T-helper 1 cell treated with Interleukin-12 subunit alpha and Interleukin-12 subunit beta and Interleukin-4 antibody, amounts not matched to agents 30 ng/mL and 1 ng/mL, for 36 hours (primary cell): Measurements from ENCODE around the gene INPP5J. TPM values are rescaled to one million over a fixed set of nuclear protein-coding genes. Genes with fewer than 3 reads are reported as not detected.
"Not testable (repeated sequence)": the region's sequence is repeated elsewhere in the genome, so short reads cannot be mapped to it uniquely, and the experiment has no call there.

Source experiments
- intact Hi-C: fragments of 100-400 bp; cut with micrococcal nuclease; formaldehyde crosslinking; loops from one replicate; pipeline ENCODE4 v1.15.1; 2024
- total RNA-seq: library from RNA; stranded (reverse); gene quantifications from 2 replicates; pipeline ENCODE4 v1.2.3, GENCODE V29; 2022

Gene INPP5J
- total RNA-seq, 1 donor from 2014 or later: not detected

GRCh38 chr22:31142285-31142684 lies 19.5 kb downstream of the INPP5J start:
- intact Hi-C loops: loop anchor here (5.0 kb wide), 1 partner anchor 35 kb away; the partner anchor contains the start of gene SELENOM

- intact Hi-C loops: loop anchor here (5.0 kb wide), 1 partner anchor 36 kb away; the partner anchor contains the start of gene SELENOM
Observed at GRCh38 chr22:31143038-31143437, 20.3 kb downstream of the INPP5J start.

DNA sequence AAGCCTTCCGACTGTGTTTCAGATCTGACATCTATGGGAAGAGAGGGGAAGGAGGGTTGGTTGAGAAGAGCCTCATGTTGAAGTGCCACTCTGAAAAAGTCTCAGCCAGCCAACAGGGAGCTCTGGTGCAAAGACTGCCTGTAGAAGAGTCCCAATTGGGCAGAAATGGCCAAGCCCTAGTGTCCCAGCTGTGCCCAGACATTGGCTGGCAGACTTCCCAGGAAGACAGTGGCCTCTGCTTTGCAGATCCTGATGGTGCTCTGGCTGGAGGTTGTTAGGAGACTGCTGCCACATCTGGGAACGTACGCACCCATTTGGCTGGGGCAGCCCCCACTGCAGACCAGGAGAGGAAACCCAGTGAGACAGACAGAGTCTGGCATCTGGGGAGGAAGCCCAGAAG lies 20.8 kb downstream of the INPP5J start:
- intact Hi-C loops: loop anchor here (5.0 kb wide), 1 partner anchor 36 kb away; the partner anchor contains the start of gene SELENOM

DNA sequence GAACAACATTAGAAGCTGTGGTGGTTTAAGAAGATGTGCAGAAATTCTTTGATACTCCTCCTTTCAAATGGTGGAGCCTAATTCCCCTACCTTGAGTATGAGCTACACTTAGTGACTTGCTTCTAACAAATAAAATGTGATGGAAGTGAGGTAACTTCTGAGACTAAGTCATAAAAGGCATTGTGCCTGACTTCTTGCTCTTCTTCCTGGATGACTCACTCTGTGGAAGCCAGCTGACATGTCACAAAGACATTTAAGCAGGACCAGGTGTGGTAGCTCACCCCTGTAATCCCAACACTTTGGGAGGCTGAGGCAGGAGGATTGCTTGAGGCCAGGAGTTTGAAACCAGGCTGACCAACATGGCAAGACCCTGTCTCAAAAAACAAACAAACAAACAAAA lies 21.5 kb downstream of the INPP5J start:
- intact Hi-C loops: loop anchor here (5.0 kb wide), 1 partner anchor 37 kb away; the partner anchor contains the start of gene SELENOM

GRCh38 chr22:31148488-31148887 lies 25.7 kb downstream of the INPP5J start:
- intact Hi-C loops: loop anchor here (2.0 to 5.0 kb wide), 3 partner anchors 64 to 201 kb away; no protein-coding TSS in a partner anchor

DNA sequence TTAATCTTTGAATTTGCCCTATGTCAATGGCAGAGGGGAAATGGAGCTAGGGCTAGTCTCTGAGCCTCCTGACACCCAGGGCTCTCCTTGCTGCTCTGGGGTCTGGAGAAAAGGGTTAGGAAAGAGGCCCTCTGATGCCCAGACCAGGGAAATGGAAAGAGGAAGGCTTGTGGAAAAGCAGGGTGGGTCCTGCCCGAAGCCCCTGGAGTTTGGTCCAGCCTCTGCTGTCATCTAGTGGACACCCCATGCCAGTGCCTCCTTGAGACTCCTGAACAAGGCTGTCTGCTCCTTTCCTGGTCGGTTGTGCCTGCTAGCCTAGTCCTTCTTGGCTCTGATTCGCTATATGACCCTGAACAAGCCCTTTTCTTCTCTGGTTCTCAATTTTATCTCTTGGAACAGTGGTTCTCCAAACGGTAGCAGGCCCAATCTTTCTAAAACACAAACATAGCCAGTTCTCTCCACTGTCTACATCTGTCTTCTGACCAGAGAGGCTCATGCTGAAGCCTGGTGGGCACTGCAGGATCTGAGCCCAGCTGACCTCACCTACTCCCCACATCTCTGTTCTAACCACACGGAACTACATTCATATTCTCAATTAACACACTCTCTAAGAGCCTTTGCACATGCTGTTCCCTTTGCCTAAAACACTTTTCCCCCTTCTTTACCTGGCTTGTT lies 26.3 kb downstream of the INPP5J start:
- intact Hi-C loops: loop anchor here (1.0 to 5.0 kb wide), 5 partner anchors 64 to 386 kb away; no protein-coding TSS in a partner anchor

GRCh38 chr22:31150615-31151014 lies 27.8 kb downstream of the INPP5J start:
- intact Hi-C loops: loop anchor here (1.0 kb wide), 1 partner anchor 515 kb away; the partner anchor contains the start of gene SLC35E4

- intact Hi-C loops: no loop called here
Observed at GRCh38 chr22:31151872-31152271, 29.1 kb downstream of the INPP5J start.

DNA sequence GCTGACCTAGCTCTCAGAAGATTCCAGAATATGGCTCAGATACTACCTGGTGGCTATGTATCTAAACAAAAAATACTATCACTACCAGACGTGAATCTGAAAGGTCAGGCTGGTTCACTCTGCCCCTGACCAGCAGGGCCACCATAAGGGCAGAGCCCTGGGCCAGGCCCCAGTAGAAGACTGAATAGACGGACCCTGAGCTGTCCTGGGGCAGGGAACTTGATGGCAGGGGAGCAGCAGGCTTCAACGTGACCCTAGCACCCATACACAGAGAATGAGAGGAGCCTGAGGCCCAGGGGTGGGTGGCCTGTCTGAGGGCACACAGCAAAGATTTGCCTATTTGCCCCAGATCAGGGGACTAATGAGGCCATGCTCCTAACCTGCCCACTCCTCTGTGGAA lies 30.6 kb downstream of the INPP5J start:
- intact Hi-C loops: no loop called here

GRCh38 chr22:31154975-31155374 lies 32.2 kb downstream of the INPP5J start:
- intact Hi-C loops: no loop called here

GRCh38 chr22:31155422-31155821 lies 32.7 kb downstream of the INPP5J start:
- intact Hi-C loops: no loop called here

GRCh38 chr22:31160328-31160978 lies 37.7 kb downstream of the INPP5J start:
- intact Hi-C loops: loop anchor here (1.0 to 5.0 kb wide), 5 partner anchors 52 to 132 kb away; partner anchors contain the start of genes LIMK2, PIK3IP1, SELENOM and SMTN

GRCh38 chr22:31161386-31161785 lies 38.6 kb downstream of the INPP5J start:
- intact Hi-C loops: loop anchor here (5.0 kb wide), 2 partner anchors 79 to 131 kb away; partner anchors contain the start of genes PIK3IP1 and SMTN

DNA sequence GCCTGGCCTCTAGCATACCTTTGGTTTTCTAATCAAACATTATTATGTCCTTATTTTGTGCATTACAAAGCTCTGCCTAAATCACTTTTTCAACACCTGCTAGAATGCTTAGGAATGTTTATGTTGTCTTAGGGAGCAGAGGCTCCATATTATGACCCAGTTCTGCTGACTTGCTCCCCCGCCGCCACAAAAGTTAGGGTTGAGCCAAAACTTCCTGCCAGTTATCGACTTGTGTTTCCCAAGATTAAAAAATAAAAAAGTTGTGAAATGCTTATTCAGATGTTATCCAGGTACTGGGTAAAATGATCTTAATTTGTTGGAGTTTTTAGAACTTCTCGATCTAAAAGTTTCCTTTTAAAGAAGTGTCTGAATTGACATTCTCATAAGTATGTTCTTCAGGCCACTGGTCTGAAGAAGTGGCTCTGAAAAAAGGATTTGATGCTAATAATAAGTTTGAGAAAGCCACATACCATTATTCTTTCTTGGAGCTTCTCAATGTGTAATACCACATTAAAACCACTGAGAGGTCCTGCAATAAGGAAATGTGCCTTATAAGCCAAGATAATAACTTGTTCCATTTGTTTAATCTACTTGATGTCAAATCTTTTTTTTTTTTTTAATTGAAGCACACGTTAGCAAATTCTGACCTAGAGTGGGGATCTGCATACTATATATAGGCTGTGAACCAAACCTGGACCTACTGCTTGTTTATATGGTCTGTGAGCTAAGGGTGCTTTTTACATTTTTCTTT lies 39.4 kb downstream of the INPP5J start:
- intact Hi-C loops: loop anchor here (5.0 kb wide), 2 partner anchors 80 to 130 kb away; partner anchors contain the start of genes PIK3IP1 and SMTN

DNA sequence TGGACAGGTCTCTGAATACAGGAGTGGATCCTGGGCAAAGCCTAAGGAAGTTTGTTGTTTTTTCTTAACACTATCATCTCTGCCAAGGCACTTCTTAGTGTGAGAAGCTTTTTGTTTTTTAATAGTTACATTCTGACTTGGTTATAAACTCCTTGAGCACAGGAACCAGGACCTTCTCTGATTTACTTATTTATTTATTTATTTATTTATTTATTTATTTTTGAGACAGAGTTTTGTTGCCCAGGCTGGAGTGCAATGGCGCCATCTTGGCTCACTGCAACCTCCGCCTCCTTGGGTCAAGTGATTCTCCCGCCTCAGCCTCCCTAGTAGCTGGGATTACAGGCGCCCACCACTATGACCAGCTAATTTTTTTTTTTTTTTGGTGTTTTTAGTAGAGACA lies 48.2 kb downstream of the INPP5J start:
- intact Hi-C loops: no loop called here

DNA sequence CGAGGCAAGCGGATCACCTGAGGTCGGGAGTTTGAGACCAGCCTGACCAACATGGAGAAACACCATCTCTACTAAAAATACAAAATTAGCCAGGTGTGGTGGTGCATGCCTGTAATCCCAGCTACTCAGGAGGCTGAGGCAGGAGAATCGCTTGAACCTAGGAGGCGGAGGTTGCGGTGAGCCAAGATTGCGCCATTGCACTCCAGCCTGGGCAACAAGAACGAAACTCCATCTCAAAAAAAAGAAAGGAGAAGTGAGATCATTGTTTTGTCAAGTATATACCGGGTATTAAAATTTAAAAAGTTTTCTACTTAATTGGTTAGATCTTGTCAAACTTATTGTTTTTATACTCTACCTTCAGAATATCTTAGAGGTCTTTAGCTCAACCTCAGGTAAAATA lies 49.0 kb downstream of the INPP5J start:
- intact Hi-C loops: not testable (repeated sequence)

- intact Hi-C loops: no loop called here
Observed at GRCh38 chr22:31173386-31174145, 50.8 kb downstream of the INPP5J start.

- intact Hi-C loops: no loop called here
Observed at GRCh38 chr22:31176923-31177322, 54.2 kb downstream of the INPP5J start.

- intact Hi-C loops: no loop called here
Observed at GRCh38 chr22:31177420-31178162, 54.8 kb downstream of the INPP5J start.

DNA sequence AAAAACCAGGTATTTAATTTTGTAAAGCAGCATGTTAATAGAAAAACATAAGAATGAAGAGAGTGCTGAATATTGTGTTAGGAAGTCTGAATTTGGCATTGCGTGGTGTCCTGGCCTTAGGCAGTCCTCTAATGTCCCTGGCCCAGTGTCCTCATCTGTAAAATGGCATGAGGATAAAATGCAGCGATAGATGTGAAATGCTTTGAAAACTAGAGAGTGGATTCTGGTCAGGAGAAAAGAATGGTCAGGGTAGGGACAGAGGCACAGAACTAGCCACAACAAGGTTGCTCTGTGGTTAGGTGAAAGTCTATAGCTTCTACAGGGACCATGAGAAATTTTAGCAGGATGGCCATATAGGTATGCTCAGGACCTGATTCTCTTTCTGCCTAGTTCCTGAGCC lies 56.1 kb downstream of the INPP5J start:
- intact Hi-C loops: no loop called here
